ENCODE measurements around the gene HYAL3.

Gene HYAL3

GRCh38 chr3:50327943-50328691 is 28.9 kb upstream of the HYAL3 start, which contains the start of gene TUSC2:
TUSC2 (minus strand) TSS chr3:50328223; CDS start chr3:50328099, 124 bp downstream.
- no peak for TF ChIP-seq CTCF (IDR thresholded peaks at IDR 0.05; ENCODE audit: control insufficient read depth, insufficient read depth, low read depth, low read length, missing control alignments)
- H3K4me3 ChIP-seq (ENCODE audit: control insufficient read depth, low read depth, low read length): peak within 1 kb of the TSS; percentile 82

GRCh38 chr3:50327129-50327528 is 27.9 kb upstream of the HYAL3 start:
- peak overlapping the region; percentile 82 for H3K4me3 ChIP-seq (ENCODE audit: control insufficient read depth, low read depth, low read length)
- no peak for TF ChIP-seq CTCF (IDR thresholded peaks at IDR 0.05; ENCODE audit: control insufficient read depth, insufficient read depth, low read depth, low read length, missing control alignments)
- DNase-seq (ENCODE audit: low read depth): no peak

More at GRCh38 chr3:50327943-50328691, 28.9 kb upstream of the HYAL3 start, which contains the start of gene TUSC2:
- DNase-seq (ENCODE audit: low read depth): peak; percentile 72

- DNase-seq (ENCODE audit: low read depth): no peak
- H3K4me3 ChIP-seq (ENCODE audit: control insufficient read depth, low read depth, low read length): no peak overlapping the region
- TF ChIP-seq CTCF (IDR thresholded peaks at IDR 0.05; ENCODE audit: control insufficient read depth, insufficient read depth, low read depth, low read length, missing control alignments): no peak
Measured at GRCh38 chr3:50326182-50326541, 27.0 kb upstream of the HYAL3 start.

GRCh38 chr3:50325497-50326181 is 26.4 kb upstream of the HYAL3 start:
- H3K4me3 ChIP-seq (ENCODE audit: control insufficient read depth, low read depth, low read length): no peak overlapping the region
- DNase-seq (ENCODE audit: low read depth): no peak
- no peak for TF ChIP-seq CTCF (IDR thresholded peaks at IDR 0.05; ENCODE audit: control insufficient read depth, insufficient read depth, low read depth, low read length, missing control alignments)

GRCh38 chr3:50325113-50325480 is 25.9 kb upstream of the HYAL3 start:
- TF ChIP-seq CTCF (IDR thresholded peaks at IDR 0.05; ENCODE audit: control insufficient read depth, insufficient read depth, low read depth, low read length, missing control alignments): no peak
- H3K4me3 ChIP-seq (ENCODE audit: control insufficient read depth, low read depth, low read length): no peak overlapping the region
- DNase-seq (ENCODE audit: low read depth): no peak

GRCh38 chr3:50324351-50325112 is 25.3 kb upstream of the HYAL3 start:
- H3K4me3 ChIP-seq (ENCODE audit: control insufficient read depth, low read depth, low read length): no peak overlapping the region
- no peak for DNase-seq (ENCODE audit: low read depth)
- peak; percentile 86 for TF ChIP-seq CTCF (IDR thresholded peaks at IDR 0.05; ENCODE audit: control insufficient read depth, insufficient read depth, low read depth, low read length, missing control alignments)

Measured in AG09309 (cell line).